PC-9 (cell line): ENCODE data around the gene TNF.

ENCODE experiments used
- CTCF ChIP-seq: fragments of 200-600 bp; sonication (generic); conservative IDR thresholded peaks from 2 replicates; pipeline ENCODE4 v1.6.1; 2017; ENCODE audit warnings: mixed run types, antibody characterized with exemption, mild to moderate bottlenecking, moderate library complexity
- EZH2 ChIP-seq: fragments of 200-600 bp; sonication (generic); IDR thresholded peaks from 2 replicates; pipeline ENCODE4 v1.8.0; 2017; ENCODE audit warnings: antibody characterized with exemption, low read depth

DNA sequence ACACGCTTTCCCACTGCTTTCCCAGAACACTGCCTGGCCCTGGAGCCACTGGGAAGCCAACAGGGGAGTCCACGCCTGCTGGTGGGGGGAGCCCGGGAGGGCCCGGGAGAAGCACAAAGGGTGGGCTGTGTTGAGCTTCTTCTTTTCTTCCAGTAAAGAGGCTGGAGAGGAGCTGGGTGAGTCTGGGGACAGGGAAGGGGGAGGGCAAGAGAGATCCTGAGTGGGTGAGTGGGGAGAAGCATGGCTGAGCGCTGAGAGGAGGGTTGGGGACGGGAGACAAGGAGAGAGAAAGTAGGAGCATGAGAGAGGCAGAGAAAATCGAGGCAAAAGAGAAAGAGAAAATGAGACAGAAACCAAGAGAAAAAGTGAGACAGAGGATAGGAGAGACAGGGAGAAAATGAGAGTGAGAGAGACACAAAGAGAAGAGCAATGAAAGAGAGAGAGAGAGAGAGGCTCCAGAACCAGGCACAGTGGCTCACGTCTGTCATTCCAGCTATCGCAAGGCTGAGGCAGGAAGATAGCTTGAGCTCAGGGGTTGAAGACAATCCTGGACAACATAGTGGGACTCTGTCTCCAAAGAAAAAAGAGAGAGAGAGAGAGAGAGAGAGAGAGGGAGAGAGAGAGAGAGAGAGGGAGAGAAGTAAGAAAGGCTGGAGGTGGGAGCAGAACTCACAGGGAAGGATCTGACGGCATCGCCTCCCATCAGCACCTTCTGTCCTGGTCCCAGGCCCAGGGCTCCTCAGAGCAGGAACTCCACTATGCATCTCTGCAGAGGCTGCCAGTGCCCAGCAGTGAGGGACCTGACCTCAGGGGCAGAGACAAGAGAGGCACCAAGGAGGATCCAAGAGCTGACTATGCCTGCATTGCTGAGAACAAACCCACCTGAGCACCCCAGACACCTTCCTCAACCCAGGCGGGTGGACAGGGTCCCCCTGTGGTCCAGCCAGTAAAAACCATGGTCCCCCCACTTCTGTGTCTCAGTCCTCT is 12.7 kb downstream of the TNF start:
- TF ChIP-seq CTCF = no peak
- no peak for TF ChIP-seq EZH2
